A549 (cell line): Measurements from ENCODE around the gene PAPPA. TPM values are rescaled to one million over a fixed set of nuclear protein-coding genes. Genes with fewer than 3 reads are reported as not detected.
A peak's percentile ranks its signal among the peaks of the same experiment; 100 is the strongest.

Source experiments
- ATAC-seq, 2 experiments: fragments of 200-7000 bp in 1 of 2; fragments of >200 bp in 1 of 2; cut with Nextera tagmentation in 1 of 2; cut with Tn5 transposase in 1 of 2; 3 replicates each; pipeline versions ENCODE4 v1.8.0 to v1.9.1; 2018 to 2020; ENCODE audit warnings: mild to moderate bottlenecking in 1 of 2, moderate library complexity in 1 of 2
- CTCF ChIA-PET: fragments of 300-600 bp; sonication (Branson Sonifier 250); formaldehyde crosslinking; extraction: SDS; loops from one replicate; lab custom pipeline; 2021; ENCODE audit warnings: antibody characterized with exemption, inconsistent platforms; lab: Yijun Ruan, JAX
- POLR2A ChIA-PET: fragments of 350-600 bp; formaldehyde crosslinking; extraction: SDS; loops from one replicate; lab custom pipeline; 2021; ENCODE audit warnings: antibody characterized with exemption, inconsistent platforms; lab: Yijun Ruan, JAX
- DNase-seq, 2 experiments: peaks; one replicate each; pipeline versions ENCODE4 v3.0.0 to v3.0.0-alpha.2; 2011 to 2016; ENCODE audit warnings: low read depth in 1 of 2, low spot score in 1 of 2
- FAIRE-seq: peaks from 2 replicates; lab custom pipeline; 2011; peaks lifted over from hg19 to GRCh38; lab: Jason Lieb, UNC
- H3K27ac ChIP-seq, 2 experiments: fragments of >200 bp; sonication (Bioruptor Twin); formaldehyde crosslinking; 3 replicates each; pipeline ENCODE4 v1.5.1; 2016 to 2017
- H3K4me1 ChIP-seq: fragments of >200 bp; sonication (Bioruptor Twin); formaldehyde crosslinking; 3 replicates; pipeline ENCODE4 v1.6.1; 2016
- H3K4me2 ChIP-seq: fragments of >200 bp; sonication (Bioruptor Twin); formaldehyde crosslinking; 3 replicates; pipeline ENCODE4 v1.6.1; 2016
- H3K4me3 ChIP-seq: fragments of >200 bp; sonication (Bioruptor Twin); formaldehyde crosslinking; 3 replicates; pipeline ENCODE4 v1.5.1; 2016
- H3K9me3 ChIP-seq: fragments of >200 bp; sonication (Bioruptor Twin); formaldehyde crosslinking; 3 replicates; pipeline ENCODE4 v1.6.1; 2016
- BHLHE40 ChIP-seq: IDR thresholded peaks from 2 replicates; pipeline ENCODE4 v1.6.1; 2012; ENCODE audit warnings: low read depth, low read length, inconsistent platforms
- CEBPB ChIP-seq, 2 experiments: fragments of >200 bp in 1 of 2; sonication (Bioruptor Twin) in 1 of 2; formaldehyde crosslinking in 1 of 2; IDR thresholded peaks; 2 replicates each; pipeline ENCODE4 v1.6.1; 2012 to 2016
- EHMT2 ChIP-seq: fragments of 200-600 bp; sonication (generic); IDR thresholded peaks from 2 replicates; pipeline ENCODE4 v1.6.1; 2016; ENCODE audit warnings: antibody characterized with exemption, low read depth, mild to moderate bottlenecking, moderate library complexity
- EP300 ChIP-seq, 2 experiments: fragments of >200 bp; sonication (Bioruptor Twin); formaldehyde crosslinking; IDR thresholded peaks; 2 replicates in 1 of 2; 3 replicates in 1 of 2; pipeline ENCODE4 v1.6.1; 2016 to 2017
- ESRRA ChIP-seq: fragments of 150-350 bp; IDR thresholded peaks from 2 replicates; pipeline ENCODE4 v1.6.1; 2014; ENCODE audit warnings: mild to moderate bottlenecking, low read length, borderline replicate concordance
- FOXS1 ChIP-seq: fragments of 250-450 bp; sonication (Bioruptor Pico); IDR thresholded peaks from 2 replicates; pipeline ENCODE4 v1.5.0; 2020; ENCODE audit warnings: mild to moderate bottlenecking, moderate library complexity
- HEYL ChIP-seq: fragments of 250-450 bp; sonication (Bioruptor Pico); IDR thresholded peaks from 2 replicates; pipeline ENCODE4 v1.8.0; 2021; ENCODE audit warnings: mild to moderate bottlenecking, moderate library complexity
- HOXB5 ChIP-seq: fragments of 250-450 bp; sonication (Bioruptor Pico); IDR thresholded peaks from 2 replicates; pipeline ENCODE4 v1.5.0; 2020; ENCODE audit warnings: mild to moderate bottlenecking, moderate library complexity
- JUN ChIP-seq, 2 experiments: fragments of >200 bp; sonication (Bioruptor Twin); formaldehyde crosslinking; IDR thresholded peaks; 2 replicates in 1 of 2; 3 replicates in 1 of 2; pipeline ENCODE4 v1.6.1; 2016 to 2017
- KDM1A ChIP-seq: fragments of 200-600 bp; sonication (generic); IDR thresholded peaks from 2 replicates; pipeline ENCODE4 v1.6.1; 2016; ENCODE audit warnings: low read depth, mild to moderate bottlenecking
- MAFK ChIP-seq: fragments of 450-650 bp; IDR thresholded peaks from 2 replicates; pipeline ENCODE4 v1.6.1; 2014; ENCODE audit not compliant: partially characterized antibody
- RARB ChIP-seq: fragments of 250-450 bp; sonication (Bioruptor Pico); IDR thresholded peaks from 2 replicates; pipeline ENCODE4 v1.8.0; 2021; ENCODE audit warnings: mild to moderate bottlenecking, moderate library complexity
- REST ChIP-seq: fragments of 200-600 bp; sonication (generic); IDR thresholded peaks from 2 replicates; pipeline ENCODE4 v1.6.1; 2016; ENCODE audit warnings: antibody characterized with exemption, mild to moderate bottlenecking, moderate library complexity
- TFCP2L1 ChIP-seq: fragments of 250-450 bp; sonication (Bioruptor Pico); IDR thresholded peaks from 2 replicates; pipeline ENCODE4 v1.5.0; 2021; ENCODE audit warnings: mild to moderate bottlenecking
- TP53 ChIP-seq: fragments of 250-450 bp; sonication (Bioruptor Pico); IDR thresholded peaks from 2 replicates; pipeline ENCODE4 v1.5.0; 2021; ENCODE audit warnings: mild to moderate bottlenecking, moderate library complexity
- USF2 ChIP-seq: fragments of 450-650 bp; IDR thresholded peaks from 2 replicates; pipeline ENCODE4 v1.6.1; 2014; ENCODE audit warnings: antibody characterized with exemption
- ZNF302 ChIP-seq: fragments of 250-450 bp; sonication (Bioruptor Pico); IDR thresholded peaks from 2 replicates; pipeline ENCODE4 v1.9.0; 2021; ENCODE audit warnings: inconsistent platforms, mild to moderate bottlenecking, moderate library complexity
- WGBS: methylation state at CpG from one replicate; pipeline ENCODE4 v1.1.6; 2017; ENCODE audit errors: missing lambda C conversion rate; 5-methylcytosine and 5-hydroxymethylcytosine counted together
- polyA plus RNA-seq, 4 experiments: library from polyadenylated mRNA; depleted of rRNA in 3 of 4; stranded (reverse); fragments of >200 nt; fragmentation: RNase III in 1 of 4; extraction: RNeasy Plus Mini Kit Qiagen cat#74134 plus additional on column Dnase treatment in 1 of 4; gene quantifications; 2 replicates in 3 of 4; 3 replicates in 1 of 4; pipeline ENCODE4 v1.2.3, GENCODE V29; 2011 to 2017

PAPPA gene
- polyA plus RNA-seq, 2 of the 4 experiments (the other 2 are of a cell fraction) = 40.0 to 127 TPM

- H3K4me2 ChIP-seq = no peak overlapping the region
- H3K4me3 ChIP-seq = no peak overlapping the region
- H3K9me3 ChIP-seq = no peaks in the 10 kb centered on the region
- peaks cover 28% of the 10 kb centered on the region for H3K4me1 ChIP-seq
- FAIRE-seq (no peak), ATAC-seq (no peak), DNase-seq (no peak)
- CTCF ChIA-PET = interaction anchor here (1.1 kb wide), 1 partner anchor 776 kb away, joined by 4 read pairs; no protein-coding TSS in a partner anchor
- TF ChIP-seq KDM1A (no peak), JUN (IDR thresholded peaks at IDR 0.05) (0 out of 5 replicates have a peak, but pooled peaks of 1 of the 2 experiments have one; percentile 20)
- POLR2A ChIA-PET = no interaction called here
- H3K27ac ChIP-seq = peak overlapping the region in 1 of 2 experiments; percentile 62; a peak in 3 of 6 replicates
- 100% methylated on average over 3 of the region's 5 CpGs for WGBS
Observed at GRCh38 chr9:116369706-116370105, 216.1 kb downstream of the PAPPA start.

GRCh38 chr9:116370556-116370955 is 217.0 kb downstream of the PAPPA start:
- DNase-seq (no peak), FAIRE-seq (no peak), ATAC-seq (no peak)
- H3K9me3 ChIP-seq = no peaks in the 10 kb centered on the region
- WGBS = 92% methylated on average over 4 of the region's 4 CpGs
- CTCF ChIA-PET = no interaction called here
- TF ChIP-seq HOXB5 (CRISPR knock-in tag) (no peak), TFCP2L1 (CRISPR knock-in tag) (no peak), FOXS1 (CRISPR knock-in tag) (no peak), EHMT2 (no peak), MAFK (no peak), TP53 (no peak), RARB (CRISPR knock-in tag) (no peak), USF2 (no peak), HEYL (CRISPR knock-in tag) (no peak), REST (no peak)
- H3K27ac ChIP-seq = peak overlapping the region in 1 of 2 experiments; percentile 62; a peak in 1 of 6 replicates
- H3K4me1 ChIP-seq = peaks cover 28% of the 10 kb centered on the region; the same call in 2 of the 3 replicates
- H3K4me2 ChIP-seq = no peak overlapping the region
- POLR2A ChIA-PET = no interaction called here
- no peak overlapping the region for H3K4me3 ChIP-seq

GRCh38 chr9:116372081-116372673 is 218.6 kb downstream of the PAPPA start:
- Histone ChIP-seq H3K27ac (no peak overlapping the region), H3K4me1 (peaks cover 41% of the 10 kb centered on the region), H3K4me3 (no peak overlapping the region), H3K4me2 (no peak overlapping the region), H3K9me3 (no peaks in the 10 kb centered on the region)
- CTCF ChIA-PET = interaction anchor here (1.0 to 1.8 kb wide), 2 partner anchors 14 to 200 kb away, joined by 3 to 6 read pairs; no protein-coding TSS in a partner anchor
- ATAC-seq (no peak), DNase-seq (no peak), FAIRE-seq (no peak)
- POLR2A ChIA-PET = no interaction called here
- TF ChIP-seq ZNF302 (CRISPR knock-in tag) = no peak
- TF ChIP-seq JUN (IDR thresholded peaks at IDR 0.05) = no peak
- TF ChIP-seq BHLHE40 = no peak
- no peak for TF ChIP-seq ESRRA
- no peak for TF ChIP-seq EP300 (IDR thresholded peaks at IDR 0.05)
- TF ChIP-seq CEBPB (IDR thresholded peaks at IDR 0.05) = no peak
- TF ChIP-seq, all 56 proteins: peak for 0
